ENCODE data around the gene DGKB. TPM values are rescaled to one million over a fixed set of nuclear protein-coding genes. Genes with fewer than 3 reads are reported as not detected.

Gene DGKB
- total and polyA plus RNA-seq, 2 of the 8 experiments (the other 6 are each of a cell fraction or from before 2014, with no cell fraction given), result 1.9 to 2.6 TPM

GRCh38 chr7:14770614-14771013 lies 131.9 kb downstream of the DGKB start:
- POLR2A ChIA-PET (ENCODE audit: partially characterized antibody), result no interaction called here
- TF ChIP-seq GABPA (IDR thresholded peaks at IDR 0.05; ENCODE audit: borderline replicate concordance, insufficient read depth, low read length) (no peak), RAD21 (IDR thresholded peaks at IDR 0.05 in 1 of 2, conservative IDR thresholded peaks at IDR 0.05 in 1 of 2; ENCODE audit: low read depth in 2 of 2, low read length in 2 of 2) (no peak), KDM4A (IDR thresholded peaks at IDR 0.05; ENCODE audit: low read depth, low read length, severe bottlenecking) (no peak), SP1 (IDR thresholded peaks at IDR 0.05; ENCODE audit: low read depth, low read length) (no peak), USF2 (IDR thresholded peaks at IDR 0.05; ENCODE audit: low read length) (no peak), CHD2 (IDR thresholded peaks at IDR 0.05; ENCODE audit: low read length) (no peak), JUND (IDR thresholded peaks at IDR 0.05; ENCODE audit: low read length) (no peak), POLR2A (IDR thresholded peaks at IDR 0.05; ENCODE audit: control extremely low read depth in 1 of 2, low read depth in 2 of 2, low read length in 2 of 2) (no peak), JUN (IDR thresholded peaks at IDR 0.05; ENCODE audit: low read depth, low read length) (no peak), MAFK (IDR thresholded peaks at IDR 0.05; ENCODE audit: low read depth, low read length) (no peak), SP2 (IDR thresholded peaks at IDR 0.05; ENCODE audit: low read length) (no peak)

More at GRCh38 chr7:14770614-14771013, 131.9 kb downstream of the DGKB start:
- Histone ChIP-seq H3K18ac (ENCODE audit: extremely low read depth, low read length) (no peak overlapping the region), H3K9me3 (ENCODE audit: insufficient read depth in 2 of 2, low read depth in 1 of 2, low read length in 1 of 2) (0 out of 4 replicates have a peak, but pooled peaks cover 0 to 3% of the 10 kb centered on the region in 2 experiments), H3K14ac (ENCODE audit: insufficient read length) (no peak overlapping the region), H3K27me3 (replicated peaks in 1 of 4; ENCODE audit: control insufficient read depth in 3 of 4, extremely low read depth in 1 of 4, insufficient read depth in 3 of 4, low read length in 3 of 4) (no peaks in the 10 kb centered on the region), H2BK5ac (ENCODE audit: low read depth, low read length) (no peak overlapping the region), H3K27ac (ENCODE audit: low read depth, low read length) (no peak overlapping the region), H3K79me2 (ENCODE audit: control insufficient read depth in 1 of 2, insufficient read depth in 2 of 2, low read length in 2 of 2) (no peaks in the 10 kb centered on the region), H3K23ac (ENCODE audit: insufficient read length) (no peak overlapping the region), H4K5ac (ENCODE audit: insufficient read length, low read depth, low read length) (no peak overlapping the region), H2BK15ac (ENCODE audit: low read length) (no peak overlapping the region), H3K4me3 (ENCODE audit: extremely low read depth in 1 of 4, insufficient read depth in 2 of 4, low read depth in 3 of 4, low read length in 4 of 4) (no peak overlapping the region), H3K56ac (replicated peaks; ENCODE audit: insufficient read length, low read depth, low read length) (no peak overlapping the region), H3K23me2 (ENCODE audit: low read depth, low read length) (no peaks in the 10 kb centered on the region), H2BK120ac (replicated peaks; ENCODE audit: low read depth, low read length) (no peak overlapping the region), H2BK12ac (ENCODE audit: low read depth, low read length) (no peak overlapping the region), H3K4me1 (replicated peaks in 1 of 4; ENCODE audit: control insufficient read depth in 3 of 4, insufficient read depth in 4 of 4, low read length in 3 of 4) (peaks cover 0 to 4% (median 0%) of the 10 kb centered on the region in 4 experiments; a peak in 1 of 7 replicates), H4K8ac (ENCODE audit: extremely low read depth, insufficient read depth, low read length) (no peak overlapping the region), H3K9ac (replicated peaks in 1 of 4; ENCODE audit: extremely low read depth in 1 of 4, low read depth in 3 of 4, low read length in 3 of 4) (no peak overlapping the region), H2AK5ac (ENCODE audit: low read depth, low read length) (no peak overlapping the region), H3K79me1 (ENCODE audit: low read depth, low read length) (no peaks in the 10 kb centered on the region), H3K4me2 (ENCODE audit: insufficient read depth in 1 of 2, low read depth in 2 of 2, low read length in 2 of 2) (no peak overlapping the region), H4K91ac (replicated peaks; ENCODE audit: insufficient read length, low read length) (no peak overlapping the region), H2BK20ac (ENCODE audit: low read length) (no peak overlapping the region), H3K4ac (replicated peaks; ENCODE audit: insufficient read length, low read depth, low read length) (no peak overlapping the region), H4K20me1 (replicated peaks in 1 of 2; ENCODE audit: control insufficient read depth in 1 of 2, insufficient read depth in 2 of 2, low read length in 2 of 2) (no peaks in the 10 kb centered on the region), H2AFZ (ENCODE audit: low read length) (no peak overlapping the region), H3K36me3 (ENCODE audit: control insufficient read depth in 2 of 4, insufficient read depth in 4 of 4, low read length in 3 of 4) (no peaks in the 10 kb centered on the region)
- CTCF ChIA-PET (ENCODE audit: partially characterized antibody), result interaction anchor here (0.7 to 1.3 kb wide), 2 partner anchors 9 to 14 kb away, joined by 3 to 4 read pairs; no protein-coding TSS in a partner anchor
- FAIRE-seq (no peak), DNase-seq (ENCODE audit: low read depth in 1 of 2, low spot score in 2 of 2) (no peak)
- WGBS, 2 experiments (ENCODE audit: extremely low coverage in 1 of 2, insufficient coverage in 1 of 2, insufficient read length in 1 of 2, insufficient replicate concordance in 2 of 2, low coverage in 1 of 2, low lambda C conversion rate in 2 of 2, missing lambda C conversion rate in 1 of 2), result 80% methylated on average over 2 of the region's 2 CpGs; no CpG with 5 or more reads in 1 of the 2 experiments

All from H1 (cell line).